ENCODE results near the gene LRRC25.

GRCh38 chr19:18420930-18421329 is 23.5 kb upstream of the LRRC25 start:
- TF ChIP-seq CTCF (IDR thresholded peaks at IDR 0.05; ENCODE audit: low read depth, low read length), result no peak
- TF ChIP-seq EZH2phosphoT487 (IDR thresholded peaks at IDR 0.05; ENCODE audit: low read depth), result no peak

Measured in OCI-LY3 (cell line).